HG02885 (cell line): ENCODE data around the gene ZNF892.
"Not testable (repeated sequence)": the region's sequence is repeated elsewhere in the genome, so short reads cannot be mapped to it uniquely, and the experiment has no call there.

Experiments used
- ATAC-seq: cut with Tn5 transposase; IDR thresholded peaks from one replicate; pipeline ENCODE4 v1.9.1; 2021; ENCODE audit warnings: mild to moderate bottlenecking; ENCODE audit not compliant: unreplicated experiment, poor library complexity

Gene ZNF892

DNA sequence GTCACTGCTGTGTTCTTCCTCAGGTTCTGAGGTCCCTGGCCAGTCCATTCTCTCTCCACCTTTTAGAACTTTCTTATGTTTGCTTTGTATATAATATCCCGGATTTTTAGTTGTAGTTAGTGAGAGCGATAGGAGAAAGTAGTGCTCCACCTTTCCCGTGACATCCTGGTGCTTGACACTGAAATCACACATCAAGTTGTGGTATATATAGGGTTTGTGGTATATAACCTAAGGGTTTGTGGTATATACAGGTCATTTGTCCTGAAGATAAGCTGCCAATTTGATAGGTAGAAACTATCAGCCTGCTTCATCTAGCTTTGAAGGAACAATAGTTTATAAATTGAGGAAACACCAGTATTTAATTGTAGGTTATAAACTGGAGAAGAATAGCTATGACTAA lies 13.1 kb downstream of the ZNF892 start:
- ATAC-seq: no peak

DNA sequence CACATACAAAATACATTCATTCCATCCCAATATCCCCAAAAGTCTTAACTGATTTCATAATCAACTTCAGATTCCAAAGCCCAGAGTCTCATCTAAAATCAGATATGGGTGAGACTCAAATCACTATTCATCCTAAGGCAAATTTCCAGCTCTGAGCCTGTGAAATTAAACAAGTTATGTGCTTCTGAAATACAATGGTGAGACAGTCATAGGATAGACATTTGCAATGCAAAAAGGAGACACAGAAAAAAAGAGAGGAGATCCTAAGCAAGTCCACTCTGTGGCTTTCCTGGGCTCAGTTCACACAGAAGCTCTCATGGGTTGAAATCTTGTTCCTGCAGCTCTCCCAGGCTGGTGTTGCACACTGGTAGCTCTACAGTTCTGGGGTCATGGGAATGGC lies 18.3 kb downstream of the ZNF892 start:
- no peak for ATAC-seq

DNA sequence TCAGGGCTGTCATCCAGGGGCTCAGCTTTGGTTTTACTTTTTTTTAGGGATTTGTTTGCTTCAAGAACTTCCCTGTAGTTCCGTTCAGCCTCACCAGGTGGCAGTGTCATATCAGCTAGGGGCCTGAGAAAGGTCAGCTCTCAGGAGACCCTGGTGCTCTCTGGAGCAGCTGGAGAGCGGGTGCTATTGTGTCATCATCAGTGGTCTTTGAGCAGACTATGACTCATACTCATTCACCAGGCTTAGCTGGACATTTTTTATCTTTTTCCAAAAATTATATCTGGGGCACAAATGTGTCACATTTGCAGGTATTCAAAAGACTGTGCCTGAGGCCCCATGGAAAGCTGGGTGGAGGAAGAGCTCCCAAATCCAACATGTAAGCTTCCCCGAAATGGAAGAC lies 24.4 kb downstream of the ZNF892 start:
- ATAC-seq: peak; percentile 54

DNA sequence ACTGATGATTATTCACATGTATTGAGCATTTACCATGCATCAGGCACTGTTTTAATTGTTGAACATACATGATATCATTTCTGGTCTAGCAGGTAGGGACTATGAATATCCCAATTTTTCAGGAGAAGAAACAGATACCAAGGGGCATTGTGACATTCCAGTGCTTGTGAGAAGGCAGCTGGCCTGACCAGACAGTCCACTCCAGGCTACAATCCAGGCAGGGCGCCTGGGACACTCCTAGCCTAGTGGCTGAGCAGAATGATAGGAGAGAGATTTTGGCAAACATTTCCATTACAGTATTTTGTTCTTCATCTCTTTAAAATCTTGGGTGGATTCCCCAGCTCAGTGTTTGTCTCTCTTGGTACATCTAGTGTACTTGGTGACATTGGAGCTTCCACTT lies 24.9 kb downstream of the ZNF892 start:
- ATAC-seq: no peak

DNA sequence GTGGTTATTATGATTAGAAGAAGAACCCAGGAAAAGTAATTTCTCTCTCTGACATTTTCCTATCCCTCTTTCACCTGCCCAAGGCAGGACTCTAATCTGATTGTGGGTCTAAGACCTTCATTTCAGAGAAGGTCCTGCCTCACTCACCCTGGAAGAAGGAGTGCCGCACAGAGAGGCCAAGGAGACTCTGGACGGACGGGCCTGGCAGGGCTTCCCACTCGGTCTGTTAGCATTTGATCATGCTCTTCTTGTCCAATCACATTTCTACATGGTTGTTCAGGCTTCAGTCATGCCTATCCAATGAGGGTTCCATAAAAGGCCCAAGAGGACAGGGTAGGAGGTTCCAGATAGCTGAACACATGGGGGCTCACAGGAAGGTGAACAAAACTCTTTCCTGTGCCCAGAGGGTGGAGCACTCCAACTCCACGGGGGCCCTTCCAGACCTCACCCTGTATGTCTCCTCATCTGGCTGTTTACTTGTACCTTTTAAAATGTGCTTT lies 27.0 kb downstream of the ZNF892 start:
- ATAC-seq: no peak

DNA sequence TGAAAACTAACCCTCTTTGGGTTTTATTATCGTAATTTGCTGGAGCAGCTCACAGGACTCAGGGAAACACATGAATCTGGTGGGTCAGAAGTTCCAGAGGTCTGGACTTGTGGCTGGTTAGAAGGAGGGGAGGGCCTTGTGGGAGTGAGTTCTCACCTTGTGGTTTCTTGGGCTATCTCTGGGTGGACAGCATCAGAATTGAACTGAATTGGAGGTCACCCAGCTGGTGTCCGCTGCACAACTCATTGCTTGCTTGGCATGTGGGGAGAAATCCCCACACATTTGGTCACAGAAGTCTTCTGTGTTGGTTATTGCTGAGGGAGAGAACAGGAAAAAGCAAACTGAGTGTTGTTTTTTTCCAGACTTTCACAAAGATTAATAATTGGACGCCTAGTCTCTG lies 27.5 kb downstream of the ZNF892 start:
- ATAC-seq: no peak

DNA sequence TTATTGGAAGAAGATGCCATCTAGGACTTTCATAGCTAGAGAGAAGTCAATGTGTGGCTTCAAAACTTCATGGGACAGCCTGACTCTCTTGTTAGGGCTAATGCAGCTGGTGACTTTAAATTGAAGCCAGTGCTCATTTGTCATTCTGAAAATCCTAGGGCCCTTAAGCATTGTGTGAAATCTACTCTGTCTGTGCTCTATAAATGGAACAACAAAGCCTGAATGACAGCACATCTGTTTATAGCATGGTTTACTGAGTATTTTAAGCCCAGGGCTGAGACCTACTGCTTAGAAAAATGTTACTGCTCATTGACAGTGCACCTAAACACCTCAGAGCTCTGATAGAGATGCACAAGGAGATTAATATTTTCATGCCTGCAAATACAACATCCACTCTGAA lies 30.8 kb downstream of the ZNF892 start:
- ATAC-seq: no peak

DNA sequence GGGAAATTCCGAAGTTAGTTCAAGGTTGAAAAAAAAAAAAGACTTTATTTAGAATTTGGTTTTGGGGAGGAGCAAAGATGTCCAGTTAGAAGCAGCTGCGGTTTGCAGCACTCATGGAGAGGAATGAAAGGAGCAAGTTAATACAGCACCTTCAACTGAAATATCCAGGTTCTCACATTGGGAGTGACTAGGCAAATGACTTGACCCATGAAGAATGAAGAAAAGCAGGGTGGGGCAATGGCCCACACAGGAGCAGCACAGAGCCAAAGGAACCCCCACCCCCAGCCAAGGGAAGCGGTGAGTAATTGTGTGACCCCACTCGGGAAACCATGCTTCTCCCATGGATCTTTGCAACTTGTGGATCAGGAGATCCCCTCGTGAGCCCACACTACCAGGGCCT lies 32.8 kb downstream of the ZNF892 start:
- no peak for ATAC-seq

DNA sequence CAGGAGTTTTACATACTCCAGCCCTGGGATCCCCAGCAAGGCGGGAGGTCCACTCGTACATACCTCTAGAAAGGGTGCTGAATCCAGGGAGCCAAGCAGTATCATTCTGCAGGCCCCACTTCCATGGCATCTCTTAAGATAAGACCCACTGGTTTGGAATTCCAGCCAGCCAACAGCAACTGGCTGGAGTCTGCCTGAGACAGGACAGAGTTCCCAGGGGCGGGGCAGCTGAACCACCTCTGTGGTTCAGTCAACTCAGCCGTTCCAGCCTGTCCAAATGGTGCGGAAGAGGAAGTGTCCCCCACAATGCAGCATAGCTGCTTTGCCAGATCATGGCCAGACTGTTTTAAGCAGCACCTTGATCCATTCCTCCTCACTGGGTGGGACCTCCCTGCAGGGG lies 33.2 kb downstream of the ZNF892 start:
- no peak for ATAC-seq

DNA sequence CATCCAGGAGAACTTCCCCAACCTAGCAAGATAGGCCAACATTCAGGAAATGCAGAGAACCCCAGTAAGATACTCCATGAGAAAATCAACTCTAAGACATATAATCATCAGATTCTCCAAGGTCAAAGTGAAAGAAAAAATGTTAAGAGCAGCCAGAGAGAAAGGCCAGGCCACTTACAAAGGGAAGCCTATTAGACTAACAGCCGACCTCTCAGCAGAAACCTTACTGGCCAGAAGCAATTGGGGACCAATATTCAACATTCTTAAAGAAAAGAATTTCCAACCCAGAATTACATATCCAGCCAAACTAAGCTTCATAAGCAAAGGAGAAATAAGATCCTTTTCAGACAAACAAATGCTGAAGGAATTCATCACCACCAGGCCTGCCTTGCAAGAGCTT lies 34.8 kb downstream of the ZNF892 start:
- not testable (repeated sequence) for ATAC-seq
